Breast epithelium (tissue), 4 donors: ENCODE results near the gene CCL13. TPM values are rescaled to one million over a fixed set of nuclear protein-coding genes. Genes with fewer than 3 reads are reported as not detected.

Experiments used
- DNase-seq, 2 donors: peaks; one replicate each; pipeline ENCODE4 v3.0.0-alpha.2; 2019; ENCODE audit warnings: low spot score in 2 of 2
- H3K27ac ChIP-seq, 2 donors: fragments of 200-600 bp; sonication (generic) in 1 of 2; one replicate each; pipeline ENCODE4 v1.5.1; 2016 to 2019; ENCODE audit warnings: mild to moderate bottlenecking in 1 of 2
- H3K27me3 ChIP-seq, 2 donors: fragments of 200-600 bp; sonication (generic) in 1 of 2; one replicate each; pipeline versions ENCODE4 v1.5.1 to v1.6.0; 2017 to 2019; ENCODE audit warnings: control low read depth in 1 of 2, mild to moderate bottlenecking in 1 of 2
- H3K36me3 ChIP-seq: fragments of 200-600 bp; one replicate; pipeline ENCODE4 v1.5.1; 2019
- H3K4me1 ChIP-seq, 2 donors: fragments of 200-600 bp; sonication (generic); one replicate each; pipeline ENCODE4 v1.5.1; 2016 to 2019; ENCODE audit warnings: control low read depth in 1 of 2
- H3K4me3 ChIP-seq, 3 donors: fragments of 200-600 bp; sonication (generic); 1 replicate in 2 of 3; 2 replicates in 1 of 3; pipeline ENCODE4 v1.5.1; 2016 to 2019; ENCODE audit warnings: mild to moderate bottlenecking in 3 of 3, moderate library complexity in 2 of 3
- H3K9me3 ChIP-seq, 2 donors: fragments of 200-600 bp; sonication (generic) in 1 of 2; one replicate each; pipeline ENCODE4 v1.5.1; 2016 to 2019; ENCODE audit warnings: control low read depth in 1 of 2
- POLR2A ChIP-seq: fragments of 450-650 bp; IDR thresholded peaks from one replicate; pipeline ENCODE4 v1.6.1; 2016; ENCODE audit warnings: antibody characterized with exemption, mild to moderate bottlenecking, moderate library complexity
- POLR2AphosphoS5 ChIP-seq, 3 donors: sonication (generic); formaldehyde crosslinking; IDR thresholded peaks; one replicate each; pipeline ENCODE4 v1.6.1; 2017; ENCODE audit warnings: antibody characterized with exemption in 3 of 3
- intact Hi-C: fragments of 100-400 bp; cut with DNase I; formaldehyde crosslinking; loops from one replicate; pipeline ENCODE4 v1.15.1; 2023; ENCODE audit warnings: low total_unique reads
- total RNA-seq, 3 donors: library from RNA; depleted of rRNA; stranded (reverse); fragments of >200 nt; gene quantifications; one replicate each; pipeline ENCODE4 v1.1.0, GENCODE V29; 2016
- TF ChIP-seq, protein P1 (sequence below), 3 donors: fragments of 450-650 bp; IDR thresholded peaks; one replicate each; pipeline ENCODE4 v1.5.1; 2016 to 2017; ENCODE audit warnings: antibody characterized with exemption in 3 of 3, mild to moderate bottlenecking in 3 of 3, moderate library complexity in 3 of 3

The CCL13 gene
- total RNA-seq, 3 donors from 2014 or later, result 1.0 to 4.3 (median 2.0) TPM

DNA sequence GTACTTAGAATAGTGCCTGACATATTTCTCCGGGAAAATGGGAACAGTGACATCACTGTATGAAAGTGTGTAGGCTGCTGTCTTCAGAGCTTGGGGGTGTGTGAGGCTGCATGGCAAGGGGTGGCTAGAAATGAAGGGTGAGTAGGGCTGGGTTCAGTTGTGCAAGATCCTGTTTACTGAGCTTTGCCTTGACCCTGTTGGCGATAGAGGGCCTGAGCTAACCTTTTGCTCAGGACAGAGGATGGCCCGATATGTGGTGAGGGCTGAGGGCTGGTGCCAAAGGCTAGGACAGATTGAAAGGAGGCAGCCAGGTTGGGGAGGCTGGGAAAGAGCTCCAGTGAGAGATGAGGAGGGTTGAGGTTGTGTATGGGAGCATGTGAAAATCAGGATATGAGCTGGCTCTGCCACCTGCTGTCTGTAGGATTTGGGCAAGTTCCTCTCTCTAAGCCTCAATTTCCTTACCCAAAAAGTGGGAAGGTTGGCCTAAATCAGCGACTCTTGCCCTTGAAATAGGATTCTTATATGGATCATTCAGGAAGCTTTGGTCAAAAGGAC, 12.7 kb downstream of the CCL13 start:
- Histone ChIP-seq H3K27ac (no peak overlapping the region), H3K36me3 (no peaks in the 10 kb centered on the region)

DNA sequence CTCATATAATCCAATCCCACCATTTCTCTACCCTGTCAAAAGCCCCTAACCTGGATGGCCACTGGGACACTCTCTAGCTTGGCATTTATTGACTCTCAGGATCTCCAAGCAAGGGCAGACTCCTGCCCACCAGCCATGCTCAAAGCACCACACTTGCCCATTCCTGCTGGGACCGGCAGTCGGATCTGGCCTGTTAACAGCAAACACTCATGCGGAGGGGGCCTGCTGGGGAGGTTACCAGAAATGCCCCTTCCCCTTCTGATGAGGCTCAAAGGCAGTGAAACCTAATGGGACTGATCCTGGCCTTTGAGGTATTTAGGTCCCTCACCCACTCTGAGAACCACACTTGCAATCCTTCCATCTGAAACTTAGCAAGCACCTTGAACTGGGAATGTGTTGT, 13.3 kb downstream of the CCL13 start:
- no peak for DNase-seq
- Histone ChIP-seq H3K36me3 (no peaks in the 10 kb centered on the region), H3K27ac (no peak overlapping the region), H3K4me3 (no peak overlapping the region), H3K27me3 (peaks cover 0 to 3% of the 10 kb centered on the region in 2 donors), H3K4me1 (no peaks in the 10 kb centered on the region), H3K9me3 (no peaks in the 10 kb centered on the region)
- TF ChIP-seq, protein P1, sequence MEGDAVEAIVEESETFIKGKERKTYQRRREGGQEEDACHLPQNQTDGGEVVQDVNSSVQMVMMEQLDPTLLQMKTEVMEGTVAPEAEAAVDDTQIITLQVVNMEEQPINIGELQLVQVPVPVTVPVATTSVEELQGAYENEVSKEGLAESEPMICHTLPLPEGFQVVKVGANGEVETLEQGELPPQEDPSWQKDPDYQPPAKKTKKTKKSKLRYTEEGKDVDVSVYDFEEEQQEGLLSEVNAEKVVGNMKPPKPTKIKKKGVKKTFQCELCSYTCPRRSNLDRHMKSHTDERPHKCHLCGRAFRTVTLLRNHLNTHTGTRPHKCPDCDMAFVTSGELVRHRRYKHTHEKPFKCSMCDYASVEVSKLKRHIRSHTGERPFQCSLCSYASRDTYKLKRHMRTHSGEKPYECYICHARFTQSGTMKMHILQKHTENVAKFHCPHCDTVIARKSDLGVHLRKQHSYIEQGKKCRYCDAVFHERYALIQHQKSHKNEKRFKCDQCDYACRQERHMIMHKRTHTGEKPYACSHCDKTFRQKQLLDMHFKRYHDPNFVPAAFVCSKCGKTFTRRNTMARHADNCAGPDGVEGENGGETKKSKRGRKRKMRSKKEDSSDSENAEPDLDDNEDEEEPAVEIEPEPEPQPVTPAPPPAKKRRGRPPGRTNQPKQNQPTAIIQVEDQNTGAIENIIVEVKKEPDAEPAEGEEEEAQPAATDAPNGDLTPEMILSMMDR (IDR thresholded peaks at IDR 0.05), result no peak
- no peak for TF ChIP-seq POLR2A
- TF ChIP-seq POLR2AphosphoS5 (IDR thresholded peaks at IDR 0.05), result no peak
- intact Hi-C loops, result loop anchor here (10.0 kb wide), 1 partner anchor 165 kb away; no protein-coding TSS in a partner anchor

More for the DNA sequence above, 12.7 kb downstream of the CCL13 start:
- H3K27me3 ChIP-seq, result peaks cover 0 to 3% of the 10 kb centered on the region in 2 donors
- no peak overlapping the region for H3K4me3 ChIP-seq
- H3K4me1 ChIP-seq, result no peaks in the 10 kb centered on the region
- no peak for DNase-seq
- no peaks in the 10 kb centered on the region for H3K9me3 ChIP-seq
- intact Hi-C loops, result loop anchor here (10.0 kb wide), 1 partner anchor 164 kb away; no protein-coding TSS in a partner anchor
- TF ChIP-seq, protein P1 (IDR thresholded peaks at IDR 0.05), result no peak
- no peak for TF ChIP-seq POLR2A
- no peak for TF ChIP-seq POLR2AphosphoS5 (IDR thresholded peaks at IDR 0.05)

DNA sequence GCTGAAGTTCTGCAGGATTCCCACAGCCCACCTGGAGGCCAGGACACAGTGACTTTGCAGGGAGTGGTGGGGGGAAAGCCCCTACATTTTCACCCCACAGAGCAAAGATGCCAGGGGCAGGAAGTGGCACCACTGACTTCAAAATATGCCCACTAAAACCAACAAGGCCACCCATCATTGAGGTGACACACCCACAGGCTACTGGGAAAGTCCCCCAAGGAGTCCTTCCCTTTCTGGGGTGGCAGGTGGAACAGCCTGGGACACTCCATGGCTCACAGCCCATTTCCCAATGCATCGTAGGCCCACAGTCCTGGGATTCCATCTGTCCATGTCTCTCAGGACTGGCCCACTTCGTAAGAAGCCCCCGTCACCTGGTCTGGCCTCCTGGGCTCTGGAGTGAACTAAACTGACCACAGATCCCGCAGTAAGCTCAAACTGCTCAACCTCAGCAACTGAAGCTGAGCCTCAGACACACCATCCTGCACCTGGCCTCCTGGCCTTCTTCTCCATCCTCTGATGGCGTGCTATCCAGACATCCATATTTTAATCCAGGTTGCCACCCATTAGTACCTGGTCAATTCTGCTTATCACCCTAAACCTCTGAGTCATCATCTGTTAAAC, 14.2 kb downstream of the CCL13 start:
- no peaks in the 10 kb centered on the region for H3K36me3 ChIP-seq
- H3K9me3 ChIP-seq, result no peaks in the 10 kb centered on the region
- no peaks in the 10 kb centered on the region for H3K4me1 ChIP-seq
- intact Hi-C loops, result no loop called here
- H3K4me3 ChIP-seq, result no peak overlapping the region
- H3K27me3 ChIP-seq, result peaks cover 0 to 3% of the 10 kb centered on the region in 2 donors
- DNase-seq, result no peak
- H3K27ac ChIP-seq, result no peak overlapping the region
- TF ChIP-seq POLR2A (no peak), POLR2AphosphoS5 (IDR thresholded peaks at IDR 0.05) (no peak)
- TF ChIP-seq, protein P1 (IDR thresholded peaks at IDR 0.05), result no peak

DNA sequence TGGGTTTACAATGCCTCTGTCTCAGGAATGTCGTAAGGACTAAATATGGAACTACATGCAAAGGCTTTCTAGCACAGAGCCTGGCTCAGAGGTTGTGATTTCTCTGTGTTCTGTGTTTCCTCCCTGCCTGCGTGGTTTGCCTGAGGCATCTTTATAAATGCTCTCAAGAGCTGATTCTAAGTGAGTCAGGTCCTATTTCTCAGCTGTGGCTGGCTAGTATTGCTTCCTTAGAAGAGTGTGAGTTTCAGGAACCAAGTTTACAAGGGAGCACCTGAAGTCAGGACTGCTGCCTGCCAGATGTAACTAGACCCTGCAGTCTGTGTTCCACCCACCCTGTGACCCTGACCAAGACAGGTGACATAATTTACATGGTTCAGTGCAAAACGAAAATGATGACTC, 14.7 kb downstream of the CCL13 start:
- no peaks in the 10 kb centered on the region for H3K4me1 ChIP-seq
- no peaks in the 10 kb centered on the region for H3K36me3 ChIP-seq
- no peak for DNase-seq
- no peaks in the 10 kb centered on the region for H3K9me3 ChIP-seq
- no peak overlapping the region for H3K4me3 ChIP-seq
- peaks cover 0 to 3% of the 10 kb centered on the region in 2 donors for H3K27me3 ChIP-seq
- H3K27ac ChIP-seq, result no peak overlapping the region
- TF ChIP-seq, protein P1 (IDR thresholded peaks at IDR 0.05), result no peak
- no peak for TF ChIP-seq POLR2A
- intact Hi-C loops, result no loop called here

DNA sequence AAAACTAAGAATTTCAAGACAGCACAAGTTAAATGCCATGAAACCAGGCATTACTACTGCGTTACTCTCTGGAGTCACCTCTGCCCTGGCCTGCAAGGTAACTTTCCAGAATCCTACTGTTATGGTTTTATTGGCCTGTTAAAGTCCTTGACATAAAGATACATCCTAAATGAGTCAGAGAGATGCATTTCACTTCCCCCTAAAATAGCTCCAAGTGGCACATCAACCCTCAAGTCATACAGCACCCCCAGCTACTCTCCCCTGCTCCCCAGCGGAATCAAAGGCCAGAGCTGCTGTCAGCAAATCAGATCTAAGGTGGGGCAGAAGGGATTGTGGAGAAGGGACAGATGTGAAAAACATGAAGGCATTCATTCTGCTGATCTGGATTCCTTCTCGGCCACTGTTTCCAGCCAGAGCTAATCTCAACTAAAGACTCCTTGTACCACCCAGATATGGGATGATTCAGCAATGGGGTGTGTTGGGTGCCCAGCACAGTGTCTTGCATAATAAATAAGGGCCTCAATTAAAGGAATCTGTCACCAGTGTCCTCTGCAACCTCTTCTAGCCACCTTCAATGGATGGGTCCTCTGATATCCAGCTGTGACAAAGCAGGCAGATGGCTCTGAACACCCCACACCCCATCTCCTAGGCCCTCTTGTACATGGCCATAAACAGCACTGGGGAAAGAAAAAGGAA, 15.3 kb downstream of the CCL13 start:
- Histone ChIP-seq H3K27me3 (peaks cover 0 to 3% of the 10 kb centered on the region in 2 donors), H3K9me3 (no peaks in the 10 kb centered on the region), H3K27ac (no peak overlapping the region), H3K4me3 (no peak overlapping the region), H3K36me3 (no peaks in the 10 kb centered on the region), H3K4me1 (no peaks in the 10 kb centered on the region)
- TF ChIP-seq, protein P1 (IDR thresholded peaks at IDR 0.05), result no peak
- TF ChIP-seq POLR2A, result no peak
- TF ChIP-seq POLR2AphosphoS5 (IDR thresholded peaks at IDR 0.05), result no peak
- DNase-seq, result no peak
- intact Hi-C loops, result no loop called here
